Non-pigmented ciliary epithelial cell (primary cell): ENCODE measurements around the gene RAB1B.
"Not testable (repeated sequence)": the region's sequence is repeated elsewhere in the genome, so short reads cannot be mapped to it uniquely, and the experiment has no call there.

ENCODE experiments used
- DNase-seq: peaks from one replicate; pipeline ENCODE4 v3.0.0-alpha.2; 2010; ENCODE audit warnings: low read depth

Gene RAB1B

GRCh38 chr11:66267379-66268243, 828 bp upstream of the RAB1B start:
- peak; percentile 30 for DNase-seq

- DNase-seq: no peak
These were observed 790 bp downstream of the RAB1B start for GRCh38 chr11:66268952-66269905.

GRCh38 chr11:66271816-66272215, 3.4 kb downstream of the RAB1B start:
- DNase-seq: no peak

GRCh38 chr11:66272596-66272995, 4.2 kb downstream of the RAB1B start:
- DNase-seq: no peak

GRCh38 chr11:66274219-66274618, 5.8 kb downstream of the RAB1B start:
- DNase-seq: no peak

GRCh38 chr11:66275396-66275795, 7.0 kb downstream of the RAB1B start:
- DNase-seq: no peak

- no peak for DNase-seq
These were observed 7.7 kb downstream of the RAB1B start for GRCh38 chr11:66275984-66276612.

- not testable (repeated sequence) for DNase-seq
These were observed 8.2 kb downstream of the RAB1B start for GRCh38 chr11:66276619-66277018.

- not testable (repeated sequence) for DNase-seq
These were observed 8.6 kb downstream of the RAB1B start for GRCh38 chr11:66277064-66277463.

GRCh38 chr11:66277471-66278362, 9.3 kb downstream of the RAB1B start, which contains the start of gene CNIH2:
TSS of gene CNIH2 (plus strand) at chr11:66278175. CDS start at chr11:66278457, 282 bp downstream.
- no peak for DNase-seq

GRCh38 chr11:66278363-66279091, 10.1 kb downstream of the RAB1B start:
- DNase-seq: no peak

- DNase-seq: no peak
These were observed 10.8 kb downstream of the RAB1B start for GRCh38 chr11:66279092-66279734.

GRCh38 chr11:66280428-66280827, 12.0 kb downstream of the RAB1B start:
- DNase-seq: no peak

- DNase-seq: no peak
These were observed 12.6 kb downstream of the RAB1B start for GRCh38 chr11:66281001-66281400.

GRCh38 chr11:66281776-66282467, 13.5 kb downstream of the RAB1B start:
- DNase-seq: no peak

- DNase-seq: peak; percentile 67
These were observed 14.3 kb downstream of the RAB1B start for GRCh38 chr11:66282468-66283455.

- DNase-seq: no peak
These were observed 15.1 kb downstream of the RAB1B start for GRCh38 chr11:66283461-66284105.
